ENCODE results near the gene ATF6.
"Not testable (repeated sequence)": the region's sequence is repeated elsewhere in the genome, so short reads cannot be mapped to it uniquely, and the experiment has no call there.

ATF6 gene

GRCh38 chr1:161766102-161766981, at the start of gene ATF6:
Gene ATF6, plus strand, starts transcription at chr1:161766320. Its CDS starts 41 bp downstream, at chr1:161766361.
- DNase-seq (ENCODE audit: low read depth) = peak; percentile 97

- DNase-seq (ENCODE audit: low read depth) = no peak
Observed at GRCh38 chr1:161718559-161719324, 47.4 kb upstream of the ATF6 start.

- no peak for DNase-seq (ENCODE audit: low read depth)
Observed at GRCh38 chr1:161719325-161719611, 46.9 kb upstream of the ATF6 start.

GRCh38 chr1:161720422-161720821, 45.7 kb upstream of the ATF6 start:
- no peak for DNase-seq (ENCODE audit: low read depth)

- no peak for DNase-seq (ENCODE audit: low read depth)
Observed at GRCh38 chr1:161720956-161721737, 45.0 kb upstream of the ATF6 start, which contains the start of gene FCRLB. Gene FCRLB, plus strand, starts transcription at chr1:161721544. Its CDS starts 1,129 bp downstream, at chr1:161722673.

- peak; percentile 80 for DNase-seq (ENCODE audit: low read depth)
Observed at GRCh38 chr1:161721738-161722343, 44.3 kb upstream of the ATF6 start.

- no peak for DNase-seq (ENCODE audit: low read depth)
Observed at GRCh38 chr1:161722406-161722805, 43.7 kb upstream of the ATF6 start.

- no peak for DNase-seq (ENCODE audit: low read depth)
Observed at GRCh38 chr1:161723459-161724141, 42.5 kb upstream of the ATF6 start.

- DNase-seq (ENCODE audit: low read depth) = not testable (repeated sequence)
Observed at GRCh38 chr1:161725258-161725907, 40.7 kb upstream of the ATF6 start.

- peak; percentile 43 for DNase-seq (ENCODE audit: low read depth)
Observed at GRCh38 chr1:161725908-161726472, 40.1 kb upstream of the ATF6 start.

GRCh38 chr1:161726473-161727255, 39.5 kb upstream of the ATF6 start:
- DNase-seq (ENCODE audit: low read depth) = peak; percentile 78

GRCh38 chr1:161727256-161727924, 38.7 kb upstream of the ATF6 start:
- peak; percentile 90 for DNase-seq (ENCODE audit: low read depth)

GRCh38 chr1:161728376-161729226, 37.5 kb upstream of the ATF6 start:
- no peak for DNase-seq (ENCODE audit: low read depth)

- peak; percentile 78 for DNase-seq (ENCODE audit: low read depth)
Observed at GRCh38 chr1:161730050-161730564, 36.0 kb upstream of the ATF6 start.

- DNase-seq (ENCODE audit: low read depth) = no peak
Observed at GRCh38 chr1:161731241-161731640, 34.9 kb upstream of the ATF6 start.

GRCh38 chr1:161731981-161732718, 34.0 kb upstream of the ATF6 start:
- no peak for DNase-seq (ENCODE audit: low read depth)

- DNase-seq (ENCODE audit: low read depth) = peak; percentile 94
Observed at GRCh38 chr1:161733526-161733925, 32.6 kb upstream of the ATF6 start.
